HG03175 (cell line): Measurements from ENCODE around the gene ZNF165.
"Not testable (repeated sequence)": the region's sequence is repeated elsewhere in the genome, so short reads cannot be mapped to it uniquely, and the experiment has no call there.

Source experiments
- ATAC-seq: cut with Tn5 transposase; IDR thresholded peaks from one replicate; pipeline ENCODE4 v1.9.1; 2021; ENCODE audit warnings: mild to moderate bottlenecking, moderate library complexity; ENCODE audit not compliant: unreplicated experiment

Gene ZNF165

DNA sequence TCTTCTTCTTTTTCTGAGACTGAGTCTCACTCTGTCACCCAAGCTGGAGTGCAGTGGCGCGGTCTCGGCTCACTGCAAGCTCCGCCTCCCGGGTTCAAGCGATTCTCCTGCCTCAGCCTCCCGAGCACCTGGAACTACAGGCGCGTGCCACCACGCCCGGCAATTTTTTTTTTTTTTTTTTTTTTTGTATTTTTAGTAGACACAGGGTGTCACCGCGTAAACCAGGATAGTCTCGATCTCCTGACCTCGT is at the start of gene ZNF165:
Gene ZNF165, plus strand, starts transcription at position 188 of the 250 bp plus-strand sequence. CDS start 4,913 bp downstream, outside the sequence.
- peak; percentile 15 for ATAC-seq

DNA sequence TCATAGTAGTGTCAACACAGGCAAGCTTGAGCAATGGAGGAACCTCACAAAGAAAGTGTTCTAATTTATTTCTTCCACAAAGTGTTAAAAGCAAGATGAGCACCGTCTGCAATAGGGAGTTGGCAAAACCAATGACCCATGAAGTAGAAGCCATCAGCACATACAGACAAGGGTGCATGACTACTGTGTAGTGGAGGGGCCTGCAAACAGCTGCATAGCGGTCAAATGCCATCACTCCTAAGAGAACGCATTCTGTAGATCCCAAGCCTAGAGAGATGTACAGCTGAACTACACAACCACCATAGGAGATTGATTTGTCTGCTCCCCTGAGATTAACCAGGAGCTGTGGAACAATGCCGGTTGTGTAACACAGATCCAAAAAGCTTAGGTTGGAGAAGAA is 26.8 kb upstream of the ZNF165 start:
- ATAC-seq = no peak

DNA sequence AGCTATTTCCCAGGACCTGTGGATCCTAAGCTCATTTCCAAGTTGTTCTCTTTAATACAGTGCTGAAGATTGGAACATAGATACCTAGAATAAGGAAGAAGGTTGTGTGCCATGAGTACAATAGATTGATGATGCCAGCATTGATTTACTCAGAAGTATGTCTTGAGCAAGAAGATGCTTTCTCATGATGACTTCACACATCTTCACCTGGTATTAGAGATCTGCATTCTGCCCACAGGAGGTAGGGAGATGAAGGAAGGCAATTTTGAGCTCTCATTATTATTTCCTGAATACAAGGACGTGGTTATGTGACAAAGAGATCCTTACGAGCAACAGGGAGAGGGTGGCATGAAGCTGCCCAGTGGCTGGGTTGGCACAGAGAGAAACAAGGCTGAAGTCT is 20.0 kb upstream of the ZNF165 start:
- no peak for ATAC-seq

DNA sequence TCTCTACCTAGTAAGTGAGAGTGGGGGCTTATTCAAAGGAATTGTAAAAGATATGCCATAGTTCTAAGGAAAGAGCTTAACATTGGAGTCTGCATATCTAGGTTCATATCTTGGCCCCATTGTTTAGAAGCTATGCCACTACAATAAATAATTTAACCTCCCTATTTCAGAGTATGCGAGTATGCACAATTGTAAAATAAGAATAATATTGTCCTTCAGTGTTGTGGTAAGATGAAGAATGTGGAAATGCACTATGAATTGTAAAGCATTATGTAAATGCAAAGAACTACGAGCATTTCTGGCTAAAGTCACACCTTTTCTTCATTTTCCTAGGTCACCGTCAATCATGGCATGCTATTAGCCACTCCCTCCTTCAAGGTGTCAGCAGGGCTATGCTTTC is 16.1 kb upstream of the ZNF165 start:
- no peak for ATAC-seq

- no peak for ATAC-seq
Observed at GRCh38 chr6:28068067-28068466, 12.3 kb upstream of the ZNF165 start.

- not testable (repeated sequence) for ATAC-seq
Observed at GRCh38 chr6:28070968-28071367, 9.4 kb upstream of the ZNF165 start.

DNA sequence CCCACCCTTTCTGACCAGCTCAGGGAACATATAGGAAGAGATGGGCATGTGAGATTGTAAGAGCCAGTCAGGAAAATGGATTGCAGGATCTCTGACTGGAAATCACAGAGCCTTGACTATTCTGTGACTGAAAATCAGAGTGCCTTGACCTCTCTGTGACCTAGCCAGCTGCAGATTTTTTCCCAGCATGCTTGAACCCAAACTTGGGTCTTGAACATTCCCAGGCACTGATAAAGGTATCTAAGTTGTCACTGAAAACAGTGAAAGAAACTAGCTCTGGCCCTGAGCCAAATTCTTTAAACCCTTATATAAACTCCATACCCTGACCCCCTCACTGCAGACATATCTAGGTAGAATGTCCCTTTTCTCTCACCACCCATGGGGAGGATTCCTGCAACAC is 2.3 kb upstream of the ZNF165 start:
- no peak for ATAC-seq

- ATAC-seq = no peak
Observed at GRCh38 chr6:28078836-28079235, 1.5 kb upstream of the ZNF165 start.

DNA sequence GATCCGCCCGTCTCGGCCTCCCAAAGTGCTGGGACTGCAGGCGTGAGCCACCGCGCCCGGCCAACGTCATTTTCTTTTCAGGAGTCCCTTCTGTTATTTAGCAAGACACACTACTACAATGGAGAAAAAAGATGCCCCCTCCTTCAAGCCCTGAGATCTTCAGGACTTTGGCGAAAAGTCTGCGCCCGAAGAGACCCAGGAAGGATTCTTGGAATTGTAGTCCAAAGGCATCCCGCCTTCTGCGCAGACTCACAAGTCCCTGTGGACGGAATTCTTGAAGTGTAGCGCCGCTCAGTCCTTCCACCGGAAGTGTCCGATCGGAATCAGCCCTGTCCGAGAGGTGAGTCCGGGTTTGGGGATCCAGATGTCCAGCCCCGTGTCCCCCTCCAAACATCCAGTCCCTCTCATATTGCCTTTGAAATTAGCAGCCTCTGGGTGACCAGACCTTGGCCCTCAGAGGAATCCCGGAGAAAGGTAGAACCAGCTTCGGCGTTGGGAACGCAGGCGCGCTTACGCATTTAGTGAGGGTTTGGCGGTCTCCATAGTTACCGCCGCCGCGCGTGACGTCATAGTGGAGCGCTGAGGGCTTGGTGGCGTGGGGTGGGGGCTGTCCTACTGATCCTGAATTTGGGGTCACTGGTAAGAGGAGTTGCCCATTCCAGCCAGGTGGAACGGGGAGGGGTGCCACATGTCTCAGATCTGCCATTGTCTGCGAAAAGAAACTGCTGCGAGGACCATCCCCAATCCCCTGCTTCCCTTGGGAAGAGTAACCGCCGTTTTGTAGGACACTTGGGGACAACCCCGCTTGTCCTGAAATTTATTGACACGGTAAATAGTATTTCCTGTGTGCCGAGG is 490 bp downstream of the ZNF165 start:
- ATAC-seq = peak; percentile 74

GRCh38 chr6:28081486-28081751 is 1.1 kb downstream of the ZNF165 start:
- peak; percentile 50 for ATAC-seq

- ATAC-seq = no peak
Observed at GRCh38 chr6:28082939-28083338, 2.6 kb downstream of the ZNF165 start.

GRCh38 chr6:28089054-28089453 is 8.7 kb downstream of the ZNF165 start:
- no peak for ATAC-seq

DNA sequence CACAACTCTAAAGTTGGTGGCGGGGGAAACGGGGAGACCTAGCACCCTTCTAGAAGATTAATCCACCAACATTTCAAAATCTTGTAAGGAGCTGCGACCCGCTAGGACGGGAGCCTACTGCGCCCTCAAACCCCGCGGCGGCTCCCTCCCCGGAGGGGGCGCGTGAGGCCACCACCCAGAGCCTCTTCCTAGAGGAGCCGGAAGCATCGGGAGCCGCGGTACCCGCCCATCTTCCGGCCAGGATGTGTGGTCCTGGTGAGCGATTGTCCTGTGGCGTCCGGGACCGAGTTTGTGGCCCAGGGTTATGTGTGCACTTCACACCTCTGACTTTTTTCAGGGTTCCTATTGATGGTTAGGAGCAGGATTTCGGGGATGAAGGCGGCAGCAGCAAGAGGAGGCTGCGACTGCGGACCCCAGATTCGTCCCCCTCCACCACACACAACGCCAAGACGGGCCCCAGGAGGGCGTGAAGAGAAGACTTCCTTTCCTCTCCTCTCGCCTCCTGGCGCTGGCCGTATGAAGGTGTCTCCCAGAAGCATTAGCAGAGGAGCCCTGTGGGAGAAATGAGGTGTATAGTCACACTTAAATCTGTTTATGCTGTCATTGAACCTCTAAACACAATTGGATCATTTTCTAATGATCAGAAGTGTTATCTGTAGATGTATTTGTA is 10.7 kb downstream of the ZNF165 start:
- no peak for ATAC-seq

DNA sequence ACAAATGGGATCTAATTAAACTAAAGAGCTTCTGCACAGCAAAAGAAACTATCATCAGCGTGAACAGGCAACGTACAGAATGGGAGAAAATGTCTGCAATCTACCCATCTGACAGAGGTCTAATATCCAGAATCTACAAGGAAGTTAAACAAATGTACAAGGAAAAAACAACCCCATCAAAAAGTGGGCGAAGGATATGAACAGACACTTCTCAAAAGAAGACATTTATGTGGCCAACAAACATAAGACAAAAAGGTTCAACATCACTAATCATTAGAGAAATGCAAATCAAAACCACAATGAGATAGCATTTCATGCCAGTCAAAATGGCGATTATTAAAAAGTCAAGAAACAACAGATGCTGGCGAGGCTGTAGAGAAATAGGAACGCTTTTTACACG is 21.9 kb downstream of the ZNF165 start:
- ATAC-seq = not testable (repeated sequence)

DNA sequence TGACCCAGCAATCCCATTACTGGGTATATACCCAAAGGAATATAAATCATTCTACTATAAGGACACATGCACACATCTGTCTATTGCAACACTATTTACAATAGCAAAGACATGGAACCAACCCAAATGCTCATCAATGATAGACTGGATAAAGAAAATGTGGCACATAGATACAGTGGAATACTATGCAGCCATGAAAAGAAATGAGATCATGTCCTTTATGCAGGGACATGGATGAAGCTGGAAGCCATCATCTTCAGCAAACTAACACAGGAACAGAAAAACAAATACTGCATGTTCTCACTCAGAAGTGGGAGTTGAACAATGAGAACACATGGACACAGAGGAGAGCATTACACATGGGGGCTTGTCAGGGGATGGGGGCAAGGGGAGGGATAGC is 22.3 kb downstream of the ZNF165 start:
- not testable (repeated sequence) for ATAC-seq

- ATAC-seq = peak; percentile 99
Observed at GRCh38 chr6:28104392-28105244, 24.2 kb downstream of the ZNF165 start.

GRCh38 chr6:28105245-28105639 is 24.9 kb downstream of the ZNF165 start:
- no peak for ATAC-seq

DNA sequence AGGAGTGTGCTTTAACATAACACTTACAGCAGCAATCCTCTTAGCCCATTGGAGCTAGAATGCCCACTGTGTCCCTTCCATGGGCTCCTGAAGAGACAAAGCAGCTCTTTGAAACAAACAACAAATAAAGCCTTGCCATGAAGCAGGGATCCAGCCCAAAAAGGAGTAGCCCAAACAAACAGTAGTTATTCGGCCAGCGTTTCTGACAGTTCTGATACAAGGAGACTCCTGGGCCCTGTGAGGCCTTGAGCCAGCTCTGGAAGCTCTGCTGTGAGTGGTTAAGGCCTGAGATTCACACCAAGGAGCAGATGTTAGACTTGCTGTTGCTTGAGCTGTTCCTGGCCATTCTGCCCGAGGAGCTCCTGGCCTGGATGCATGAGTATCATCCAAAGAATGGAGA is 27.1 kb downstream of the ZNF165 start:
- ATAC-seq = no peak

DNA sequence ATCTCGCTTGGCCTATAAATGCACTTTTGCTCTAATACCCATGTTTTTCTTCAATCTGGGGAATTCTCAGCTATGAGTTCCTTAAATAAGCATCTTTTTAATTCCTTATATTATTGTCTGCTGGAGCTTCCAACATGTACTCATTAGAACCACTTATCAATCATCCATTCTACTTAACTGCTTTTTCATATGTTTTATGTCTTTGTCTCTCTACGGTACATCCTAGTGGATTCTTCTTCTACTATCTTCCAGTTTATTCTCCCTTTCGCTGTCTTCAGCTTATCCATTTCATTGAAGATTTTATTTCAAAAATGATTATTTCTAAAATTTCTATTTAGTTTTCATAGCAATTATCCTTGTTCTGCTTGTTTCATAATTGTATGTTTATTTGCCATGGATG is 31.6 kb downstream of the ZNF165 start:
- ATAC-seq = no peak

GRCh38 chr6:28115799-28116198 is 35.4 kb downstream of the ZNF165 start:
- no peak for ATAC-seq

DNA sequence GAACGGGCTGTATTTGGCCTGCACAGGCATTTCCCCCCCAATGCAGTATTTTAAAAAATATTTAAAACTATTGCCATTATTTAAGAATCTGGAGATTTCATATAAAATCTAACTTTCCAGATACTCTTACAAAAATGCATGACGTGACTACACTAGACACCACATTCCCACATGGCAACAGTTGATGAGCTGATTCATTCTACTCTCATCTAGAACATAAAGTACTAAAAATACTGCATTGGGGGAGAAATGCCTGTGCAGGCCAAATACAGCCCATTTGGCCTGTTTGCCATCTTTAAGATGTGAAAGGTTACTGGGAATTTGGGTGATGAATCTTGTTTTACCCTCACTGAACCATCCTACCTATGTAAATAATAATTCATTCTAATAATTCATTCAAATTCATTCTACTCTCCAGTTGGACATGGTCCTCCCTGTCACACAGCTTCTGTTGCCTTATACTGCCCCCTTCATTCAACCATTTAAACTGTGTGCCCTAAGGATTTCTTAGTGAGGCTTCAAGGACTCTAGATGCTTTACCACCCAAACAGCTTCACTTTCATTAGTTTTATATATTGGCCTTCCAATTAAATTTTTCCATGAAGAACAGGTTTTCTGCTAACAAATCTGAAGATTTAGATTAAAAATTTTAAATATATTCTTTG is 37.1 kb downstream of the ZNF165 start:
- no peak for ATAC-seq
